Esophagus squamous epithelium (tissue), 5 donors: ENCODE results near the gene MICOS13. TPM values are rescaled to one million over a fixed set of nuclear protein-coding genes. Genes with fewer than 3 reads are reported as not detected.

ENCODE experiments used
- DNase-seq: peaks from one replicate; lab custom pipeline; 2025; lab: John Stamatoyannopoulos, UW
- H3K27ac ChIP-seq, 4 donors: fragments of 200-600 bp; sonication (generic); one replicate each; pipeline ENCODE4 v1.5.1; 2016 to 2019; ENCODE audit warnings: mild to moderate bottlenecking in 1 of 4
- H3K27me3 ChIP-seq, 4 donors: fragments of 200-600 bp; sonication (generic); 1 replicate in 3 of 4; 2 replicates in 1 of 4; pipeline versions ENCODE4 v1.5.1 to v1.6.0; 2017 to 2021; ENCODE audit warnings: antibody characterized with exemption in 1 of 4
- H3K36me3 ChIP-seq, 3 donors: fragments of 200-600 bp; sonication (generic); one replicate each; pipeline ENCODE4 v1.5.1; 2016 to 2019
- H3K4me1 ChIP-seq, 3 donors: fragments of 200-600 bp; sonication (generic); one replicate each; pipeline ENCODE4 v1.5.1; 2017 to 2019
- H3K4me3 ChIP-seq, 4 donors: fragments of 200-600 bp; sonication (generic); 1 replicate in 3 of 4; 2 replicates in 1 of 4; pipeline ENCODE4 v1.5.1; 2016 to 2019; ENCODE audit warnings: mild to moderate bottlenecking in 2 of 4, moderate library complexity in 1 of 4
- H3K9me3 ChIP-seq, 3 donors: fragments of 200-600 bp; sonication (generic); one replicate each; pipeline ENCODE4 v1.5.1; 2016 to 2019
- CTCF ChIP-seq, 6 experiments: fragments of 450-650 bp in 4 of 6; fragments of 200-600 bp in 2 of 6; sonication (generic) in 2 of 6; IDR thresholded peaks; one replicate each; pipeline ENCODE4 v1.5.1; 2016 to 2019; ENCODE audit warnings: antibody characterized with exemption in 6 of 6, mild to moderate bottlenecking in 4 of 6, moderate library complexity in 4 of 6
- POLR2A ChIP-seq, 4 donors: fragments of 450-650 bp; IDR thresholded peaks; one replicate each; pipeline ENCODE4 v1.6.1; 2017; ENCODE audit warnings: antibody characterized with exemption in 4 of 4, mild to moderate bottlenecking in 4 of 4, moderate library complexity in 3 of 4
- WGBS, 2 donors: methylation state at CpG; one replicate each; pipeline ENCODE4 v1.1.5; 2018; 5-methylcytosine and 5-hydroxymethylcytosine counted together
- intact Hi-C: fragments of 100-400 bp; cut with DNase I; formaldehyde crosslinking; loops from one replicate; pipeline ENCODE4 v1.15.0; 2022
- total RNA-seq, 4 donors: library from RNA; depleted of rRNA; stranded (reverse); fragments of >200 nt; gene quantifications; one replicate each; pipeline ENCODE4 v1.1.0, GENCODE V29; 2016
- donor health status: DM: yes; HTN: yes; CAD: no.

Gene MICOS13
- total RNA-seq, 4 donors from 2014 or later, result 34.0 to 76.3 (median 48.8) TPM

GRCh38 chr19:5663904-5664303 lies 16.4 kb downstream of the MICOS13 start:
- no peaks in the 10 kb centered on the region for H3K27me3 ChIP-seq
- WGBS, 2 donors, result 88 to 93% methylated on average over 9 to 17 of the region's 17 CpGs
- intact Hi-C loops, result no loop called here
- H3K9me3 ChIP-seq, result no peaks in the 10 kb centered on the region
- DNase-seq, result no peak
- no peak overlapping the region for H3K4me3 ChIP-seq
- H3K4me1 ChIP-seq, result no peaks in the 10 kb centered on the region
- no peak for TF ChIP-seq POLR2A (IDR thresholded peaks at IDR 0.05)
- no peak for TF ChIP-seq CTCF (IDR thresholded peaks at IDR 0.05)
- peaks cover 58 to 100% (median 88%) of the 10 kb centered on the region in 3 donors for H3K36me3 ChIP-seq
- no peak overlapping the region for H3K27ac ChIP-seq

- no peak for DNase-seq
- no peaks in the 10 kb centered on the region for H3K9me3 ChIP-seq
- TF ChIP-seq POLR2A (IDR thresholded peaks at IDR 0.05), result no peak
- no peak for TF ChIP-seq CTCF (IDR thresholded peaks at IDR 0.05)
- no peaks in the 10 kb centered on the region for H3K4me1 ChIP-seq
- intact Hi-C loops, result no loop called here
- WGBS, 2 donors, result 96 to 98% methylated on average over 12 to 23 of the region's 42 CpGs
- H3K27me3 ChIP-seq, result no peaks in the 10 kb centered on the region
- H3K4me3 ChIP-seq, result no peak overlapping the region
- H3K27ac ChIP-seq, result no peak overlapping the region
- peaks cover 63 to 100% (median 88%) of the 10 kb centered on the region in 3 donors for H3K36me3 ChIP-seq
Measured at GRCh38 chr19:5661483-5661882, 18.8 kb downstream of the MICOS13 start.

- H3K4me3 ChIP-seq, result no peak overlapping the region
- H3K27ac ChIP-seq, result no peak overlapping the region
- DNase-seq, result no peak
- no peak for TF ChIP-seq CTCF (IDR thresholded peaks at IDR 0.05)
- no peak for TF ChIP-seq POLR2A (IDR thresholded peaks at IDR 0.05)
- H3K36me3 ChIP-seq, result peaks cover 53 to 100% (median 83%) of the 10 kb centered on the region in 3 donors
- no peaks in the 10 kb centered on the region for H3K4me1 ChIP-seq
- H3K9me3 ChIP-seq, result no peaks in the 10 kb centered on the region
- 91% methylated on average over 5 of the region's 5 CpGs for WGBS, 2 donors
- intact Hi-C loops, result no loop called here
- no peaks in the 10 kb centered on the region for H3K27me3 ChIP-seq
Measured at GRCh38 chr19:5655412-5655811, 24.9 kb downstream of the MICOS13 start.

GRCh38 chr19:5654931-5655330 lies 25.4 kb downstream of the MICOS13 start:
- TF ChIP-seq POLR2A (IDR thresholded peaks at IDR 0.05), result no peak
- TF ChIP-seq CTCF (IDR thresholded peaks at IDR 0.05), result no peak
- intact Hi-C loops, result no loop called here
- 90 to 91% methylated on average over 5 of the region's 5 CpGs for WGBS, 2 donors
- Histone ChIP-seq H3K27me3 (no peaks in the 10 kb centered on the region), H3K4me3 (no peak overlapping the region), H3K9me3 (no peaks in the 10 kb centered on the region), H3K36me3 (peaks cover 57 to 100% (median 88%) of the 10 kb centered on the region in 3 donors), H3K27ac (no peak overlapping the region), H3K4me1 (no peaks in the 10 kb centered on the region)
- no peak for DNase-seq

- 79 to 92% methylated on average over 6 to 7 of the region's 10 CpGs for WGBS, 2 donors
- Histone ChIP-seq H3K4me1 (no peaks in the 10 kb centered on the region), H3K4me3 (no peak overlapping the region), H3K27me3 (no peaks in the 10 kb centered on the region), H3K9me3 (no peaks in the 10 kb centered on the region), H3K27ac (no peak overlapping the region), H3K36me3 (peaks cover 50 to 93% (median 80%) of the 10 kb centered on the region in 3 donors)
- intact Hi-C loops, result no loop called here
- no peak for DNase-seq
- TF ChIP-seq POLR2A (IDR thresholded peaks at IDR 0.05) (no peak), CTCF (IDR thresholded peaks at IDR 0.05) (no peak)
Measured at GRCh38 chr19:5652261-5652660, 28.1 kb downstream of the MICOS13 start.
